HG03025 (cell line): Measurements from ENCODE around the gene MPIG6B.

Experiments
- ATAC-seq: cut with Tn5 transposase; IDR thresholded peaks from one replicate; pipeline ENCODE4 v1.9.1; 2021; ENCODE audit warnings: mild to moderate bottlenecking, moderate library complexity; ENCODE audit not compliant: unreplicated experiment, low FRiP score

Gene MPIG6B, protein sequence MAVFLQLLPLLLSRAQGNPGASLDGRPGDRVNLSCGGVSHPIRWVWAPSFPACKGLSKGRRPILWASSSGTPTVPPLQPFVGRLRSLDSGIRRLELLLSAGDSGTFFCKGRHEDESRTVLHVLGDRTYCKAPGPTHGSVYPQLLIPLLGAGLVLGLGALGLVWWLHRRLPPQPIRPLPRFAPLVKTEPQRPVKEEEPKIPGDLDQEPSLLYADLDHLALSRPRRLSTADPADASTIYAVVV

DNA sequence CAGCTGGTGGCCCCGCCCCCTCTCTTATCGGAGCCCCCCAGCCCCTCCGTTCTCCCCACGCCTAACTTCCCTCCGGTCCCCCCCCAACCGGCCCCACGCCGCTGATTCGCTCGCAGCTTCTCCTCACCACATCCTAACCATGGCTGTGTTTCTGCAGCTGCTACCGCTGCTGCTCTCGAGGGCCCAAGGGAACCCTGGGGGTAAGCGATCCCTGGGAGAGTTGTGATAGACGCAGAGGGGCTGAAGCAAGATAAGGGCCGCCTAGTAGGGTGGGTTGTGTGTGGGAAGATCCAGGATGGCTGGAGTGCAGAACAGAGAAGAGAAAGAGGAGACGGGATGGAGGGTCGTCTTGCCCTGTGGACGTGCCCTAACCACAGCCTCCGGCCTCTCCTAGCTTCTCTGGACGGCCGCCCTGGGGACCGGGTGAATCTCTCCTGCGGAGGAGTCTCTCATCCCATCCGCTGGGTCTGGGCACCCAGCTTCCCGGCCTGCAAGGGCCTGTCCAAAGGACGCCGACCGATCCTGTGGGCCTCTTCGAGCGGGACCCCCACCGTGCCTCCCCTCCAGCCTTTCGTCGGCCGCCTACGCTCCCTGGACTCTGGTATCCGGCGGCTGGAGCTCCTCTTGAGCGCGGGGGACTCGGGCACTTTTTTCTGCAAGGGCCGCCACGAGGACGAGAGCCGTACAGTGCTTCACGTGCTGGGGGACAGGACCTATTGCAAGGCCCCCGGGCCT, at the start of gene MPIG6B:
MPIG6B (plus strand) TSS at position 129 of the 735 bp plus-strand sequence; CDS start at position 140, 11 bp downstream.
- no peak for ATAC-seq

- ATAC-seq, result no peak
Observed at GRCh38 chr6:31676322-31676903, 46.8 kb upstream of the MPIG6B start.

DNA sequence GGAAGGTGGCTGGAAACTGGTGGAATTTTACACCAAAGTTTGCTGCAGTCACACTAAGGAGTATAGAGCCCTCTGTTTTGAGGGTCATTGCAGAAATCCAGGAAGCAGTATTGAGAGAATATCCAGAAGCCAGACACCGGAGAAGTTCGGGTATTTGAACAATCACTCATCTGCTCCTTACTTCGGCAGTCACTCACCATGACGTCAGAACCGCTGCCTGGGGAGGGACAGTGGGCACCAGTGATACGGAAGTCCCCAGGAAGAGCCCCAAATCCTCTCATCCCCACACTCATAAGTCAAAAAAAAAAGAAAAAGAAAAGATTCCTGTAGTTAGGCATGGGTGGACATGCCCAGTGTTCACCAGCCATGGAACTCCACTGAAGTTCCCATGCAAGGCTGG, 46.3 kb upstream of the MPIG6B start:
- ATAC-seq, result no peak

DNA sequence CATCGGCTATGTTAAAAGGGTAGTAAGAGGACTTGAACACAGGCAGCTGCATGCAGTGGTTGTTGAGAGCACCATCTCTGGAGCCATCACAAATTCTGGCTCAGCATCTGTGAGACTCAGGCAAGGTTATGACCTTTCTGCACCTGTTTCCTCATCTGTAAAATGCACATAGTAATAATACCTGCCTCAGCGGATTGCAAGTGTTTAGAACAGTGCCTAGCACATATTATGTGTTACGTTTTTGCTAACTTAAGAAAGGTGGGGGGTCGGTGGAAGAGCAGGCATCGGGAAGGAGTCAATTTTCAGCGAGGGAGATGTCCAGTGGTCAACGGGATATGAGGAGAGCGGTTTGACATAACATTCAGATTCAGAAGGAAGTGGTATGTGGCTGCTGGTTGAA, 45.2 kb upstream of the MPIG6B start:
- no peak for ATAC-seq

GRCh38 chr6:31680226-31681134, 42.7 kb upstream of the MPIG6B start, which contains the start of gene LY6G5C:
LY6G5C (minus strand) TSS chr6:31681067; CDS start chr6:31680373, 694 bp downstream.
- no peak for ATAC-seq

DNA sequence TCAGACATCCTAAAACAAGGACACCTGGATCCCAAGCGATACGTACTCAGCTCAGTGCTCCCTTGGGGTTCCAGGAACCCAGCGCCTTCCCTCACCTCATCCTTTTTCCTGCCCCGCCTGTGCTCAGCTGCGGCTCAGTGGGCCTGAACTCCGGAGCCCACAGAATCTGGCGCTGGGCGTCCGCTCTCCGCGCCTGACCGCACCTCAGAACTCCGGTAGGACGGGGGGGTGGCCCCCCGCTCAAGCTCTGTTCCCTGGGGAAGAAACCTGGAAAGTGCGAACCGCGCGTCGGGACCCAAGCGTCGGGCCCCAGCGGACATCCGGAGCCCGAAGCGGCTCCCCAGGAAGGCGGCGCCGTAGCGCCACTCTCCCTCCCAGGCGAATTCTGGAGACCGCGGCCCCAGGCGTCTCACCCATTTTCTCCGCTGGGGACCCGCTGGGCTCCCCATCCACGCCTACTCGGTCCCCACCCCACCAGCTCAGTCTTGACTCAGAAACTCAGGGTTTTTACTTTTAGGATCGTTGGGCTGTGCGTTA, 42.0 kb upstream of the MPIG6B start:
- ATAC-seq, result no peak

DNA sequence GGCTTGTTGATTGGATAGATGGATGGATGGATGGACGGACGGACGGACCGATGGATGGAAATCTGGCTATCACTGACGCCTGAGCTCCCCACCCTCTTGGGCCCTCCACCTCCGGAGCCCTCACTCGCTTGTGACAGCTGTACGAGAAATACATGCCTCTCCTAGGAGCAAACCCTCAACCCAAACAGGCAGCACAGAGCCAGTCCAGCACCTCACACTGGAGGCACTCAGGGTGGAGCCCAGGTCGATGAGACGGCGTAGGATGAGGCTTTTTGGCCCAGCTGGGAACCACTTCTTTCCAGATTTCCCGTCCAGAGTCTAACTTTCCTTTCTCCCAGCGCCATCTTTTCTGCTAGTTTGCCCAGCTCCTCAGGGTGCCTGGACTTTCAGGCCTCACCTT, 39.6 kb upstream of the MPIG6B start:
- no peak for ATAC-seq

DNA sequence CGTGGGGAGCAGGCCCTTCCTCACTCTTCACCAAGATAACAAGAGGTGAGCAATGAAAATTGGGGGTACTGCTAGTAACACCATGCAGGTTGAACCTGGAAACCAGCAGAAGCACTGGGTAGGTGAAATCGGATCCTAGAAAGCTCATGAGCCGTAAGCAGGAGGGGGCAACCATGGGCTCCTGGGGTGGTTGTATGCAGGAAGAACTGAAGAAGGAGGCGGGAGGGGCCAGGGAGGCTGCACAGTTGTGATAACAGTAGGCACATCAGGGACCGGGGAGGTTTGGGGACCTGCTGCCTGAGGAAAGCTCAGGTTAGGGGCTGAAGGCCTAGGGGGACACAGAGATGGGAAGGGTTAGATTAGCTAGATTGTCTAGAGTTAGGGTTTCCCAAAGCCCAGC, 36.7 kb upstream of the MPIG6B start:
- no peak for ATAC-seq

GRCh38 chr6:31687321-31687720, 35.9 kb upstream of the MPIG6B start:
- no peak for ATAC-seq

DNA sequence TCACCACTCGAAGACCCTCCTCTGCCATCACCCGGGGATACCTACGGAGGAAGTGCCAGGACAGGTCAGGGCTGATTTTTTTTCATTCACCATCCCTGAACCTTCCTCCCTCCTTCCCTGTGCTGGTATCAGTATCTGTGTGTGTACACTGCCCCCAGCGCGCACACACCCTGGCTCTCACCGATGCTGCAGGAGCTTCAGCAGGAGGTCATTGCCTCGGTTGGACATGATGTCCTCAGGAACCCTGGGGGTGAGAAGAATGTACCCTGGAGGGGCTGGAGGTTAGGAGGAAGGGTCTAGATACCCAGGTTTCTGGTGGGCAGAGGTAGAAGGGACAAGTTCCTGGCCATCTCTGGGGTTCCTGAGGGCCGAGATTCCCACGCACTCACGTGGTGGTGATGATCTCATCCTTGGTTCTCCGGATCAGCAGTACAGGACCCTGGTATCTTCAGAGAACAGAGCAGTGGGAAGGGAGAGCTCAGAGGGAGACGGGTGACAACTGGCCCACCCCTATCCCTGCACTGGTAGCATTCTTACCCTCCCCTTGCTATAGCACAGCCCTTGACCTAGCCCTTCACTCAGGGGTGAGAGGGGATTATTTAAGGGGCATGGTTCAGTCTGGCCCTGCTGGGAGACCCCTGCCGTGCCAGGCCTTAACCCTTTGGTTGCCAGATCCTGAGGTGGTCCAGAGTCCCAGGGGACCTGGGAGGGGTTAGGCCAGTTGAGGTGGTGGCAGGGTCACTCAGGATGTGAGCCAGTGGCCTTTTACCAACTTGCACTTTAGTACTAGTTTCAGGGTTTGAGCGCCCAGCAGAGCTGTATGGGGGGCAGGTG, 35.1 kb upstream of the MPIG6B start:
- no peak for ATAC-seq

- ATAC-seq, result no peak
Observed at GRCh38 chr6:31689249-31690110, 33.7 kb upstream of the MPIG6B start.

DNA sequence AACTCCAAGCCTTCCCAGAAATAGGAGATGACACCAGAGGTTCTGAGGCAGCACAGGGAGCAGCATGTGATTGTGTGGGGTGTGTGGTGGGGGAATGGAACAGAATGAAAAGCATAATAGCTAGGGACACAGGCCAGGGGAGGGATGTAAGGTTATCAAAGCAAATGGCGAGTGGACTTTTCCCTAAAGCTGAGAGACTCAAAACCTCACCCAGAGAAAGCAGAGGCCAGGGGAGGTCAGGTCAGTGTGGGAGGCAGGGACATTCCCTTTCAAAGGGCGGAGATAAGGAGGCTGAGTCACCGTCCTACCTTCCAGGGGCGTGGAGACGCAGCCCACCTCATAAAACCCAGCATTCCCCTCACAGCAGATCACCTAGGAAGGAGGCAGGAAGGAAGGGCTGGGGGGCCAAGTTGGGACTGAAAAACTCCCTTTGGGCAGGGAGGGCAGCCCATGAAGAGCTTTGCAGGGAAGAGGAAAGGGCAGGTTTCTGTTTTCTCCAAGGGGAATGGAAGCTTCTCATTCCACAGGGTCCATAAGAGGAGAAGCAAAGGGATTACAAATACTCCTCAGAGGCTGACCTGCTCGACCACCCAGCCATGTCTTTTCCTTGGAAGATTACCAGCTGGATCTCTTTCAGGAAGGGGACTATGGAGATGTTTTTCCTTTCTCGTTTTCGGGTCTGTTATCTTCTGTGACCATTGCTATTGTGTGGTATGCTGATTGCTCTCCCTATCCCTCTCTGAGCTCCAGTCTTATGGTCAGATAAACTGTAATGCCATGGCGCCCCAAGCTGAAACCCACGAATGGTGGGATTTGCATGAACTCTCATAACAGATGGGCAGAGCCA, 32.7 kb upstream of the MPIG6B start:
- no peak for ATAC-seq

GRCh38 chr6:31691078-31691463, 32.1 kb upstream of the MPIG6B start:
- no peak for ATAC-seq

DNA sequence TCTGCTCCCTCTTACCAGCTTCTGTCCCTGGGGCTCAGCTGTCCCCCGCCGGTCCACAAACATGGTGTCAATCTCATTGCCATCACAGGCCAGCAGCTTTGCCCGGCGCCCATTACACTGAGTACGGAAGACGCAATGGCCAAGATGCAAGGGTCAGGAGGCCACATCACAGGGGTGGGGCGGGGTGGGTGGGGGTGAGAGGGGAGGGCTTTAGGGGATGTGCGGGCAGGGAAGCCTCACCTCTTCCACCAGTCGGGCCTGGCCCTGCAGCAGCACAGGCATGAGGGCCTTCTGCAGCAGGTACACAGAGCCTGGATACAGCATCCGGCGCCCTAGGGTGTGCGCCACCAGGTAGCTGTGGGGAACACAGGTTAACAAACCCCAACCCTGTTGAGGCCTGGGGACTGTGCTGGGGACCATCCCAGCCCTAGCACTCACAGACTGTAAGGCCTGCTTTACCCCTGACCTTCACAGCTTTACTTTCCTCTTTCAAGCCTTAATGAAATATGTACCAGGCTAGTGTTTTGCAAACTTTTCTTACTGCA, 31.5 kb upstream of the MPIG6B start:
- ATAC-seq, result no peak

- no peak for ATAC-seq
Observed at GRCh38 chr6:31692353-31692752, 30.8 kb upstream of the MPIG6B start.

DNA sequence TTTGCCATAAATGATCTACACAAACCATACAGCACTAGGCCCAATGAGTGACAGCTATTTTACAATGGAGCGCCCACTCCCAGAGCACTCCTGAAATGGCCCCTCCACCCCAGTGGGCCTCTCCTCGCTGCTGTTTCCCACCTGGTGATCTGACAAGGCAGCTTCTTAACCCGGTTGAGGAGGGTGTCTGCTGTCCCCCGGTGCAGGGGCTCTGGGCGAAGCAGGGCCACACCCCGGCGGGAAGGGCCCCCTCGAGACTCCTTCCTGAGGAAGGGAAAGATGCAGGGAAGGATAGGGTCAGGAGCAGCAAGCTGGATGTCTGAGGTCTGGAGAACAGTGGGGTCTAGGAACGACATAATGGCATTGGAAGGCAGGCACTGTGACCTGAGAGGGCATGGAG, 30.3 kb upstream of the MPIG6B start:
- ATAC-seq, result no peak

- ATAC-seq, result no peak
Observed at GRCh38 chr6:31693535-31693934, 29.6 kb upstream of the MPIG6B start.

GRCh38 chr6:31697555-31697954, 25.6 kb upstream of the MPIG6B start:
- no peak for ATAC-seq
